Stimulated activated CD8-positive, alpha-beta memory T cell treated with anti-CD3 and anti-CD28 coated beads, Interleukin-12 subunit alpha, Interleukin-12 subunit beta, amount 100 ng/mL, for 24 hours (primary cell): ENCODE measurements around the gene TNXB.
"Not testable (repeated sequence)": the region's sequence is repeated elsewhere in the genome, so short reads cannot be mapped to it uniquely, and the experiment has no call there.

ENCODE experiments used
- DNase-seq: peaks from one replicate; pipeline ENCODE4 v3.0.0-alpha.2; 2020; ENCODE audit errors: extremely low read depth

TNXB gene

GRCh38 chr6:32040299-32041049 is 68.7 kb downstream of the TNXB start:
- not testable (repeated sequence) for DNase-seq

- DNase-seq: not testable (repeated sequence)
Measured at GRCh38 chr6:32039321-32040274, 69.5 kb downstream of the TNXB start.

GRCh38 chr6:32038878-32039277 is 70.3 kb downstream of the TNXB start:
- DNase-seq: not testable (repeated sequence)

- not testable (repeated sequence) for DNase-seq
Measured at GRCh38 chr6:32037598-32038524, 71.3 kb downstream of the TNXB start, which contains the start of gene CYP21A2. TSS of gene CYP21A2 (plus strand) at chr6:32038415. CDS start at chr6:32038423, 8 bp downstream.

GRCh38 chr6:32037136-32037535 is 72.0 kb downstream of the TNXB start:
- not testable (repeated sequence) for DNase-seq

- not testable (repeated sequence) for DNase-seq
Measured at GRCh38 chr6:32035283-32036013, 73.7 kb downstream of the TNXB start.

GRCh38 chr6:32029553-32029952 is 79.6 kb downstream of the TNXB start:
- not testable (repeated sequence) for DNase-seq

- not testable (repeated sequence) for DNase-seq
Measured at GRCh38 chr6:32028631-32029030, 80.5 kb downstream of the TNXB start.

GRCh38 chr6:32022100-32022499 is 87.0 kb downstream of the TNXB start:
- DNase-seq: not testable (repeated sequence)

GRCh38 chr6:32014547-32014946 is 94.6 kb downstream of the TNXB start, which contains the start of gene C4B:
TSS of gene C4B (plus strand) at chr6:32014795. CDS start at chr6:32014846, 51 bp downstream.
- DNase-seq: not testable (repeated sequence)

- DNase-seq: not testable (repeated sequence)
Measured at GRCh38 chr6:32013738-32014137, 95.4 kb downstream of the TNXB start.

- not testable (repeated sequence) for DNase-seq
Measured at GRCh38 chr6:32012941-32013617, 96.1 kb downstream of the TNXB start.

GRCh38 chr6:32010856-32011530 is 98.1 kb downstream of the TNXB start:
- DNase-seq: not testable (repeated sequence)

- DNase-seq: not testable (repeated sequence)
Measured at GRCh38 chr6:32009537-32009936, 99.6 kb downstream of the TNXB start.

- DNase-seq: not testable (repeated sequence)
Measured at GRCh38 chr6:32008616-32009015, 100.5 kb downstream of the TNXB start.

- not testable (repeated sequence) for DNase-seq
Measured at GRCh38 chr6:32008037-32008436, 101.1 kb downstream of the TNXB start.

GRCh38 chr6:32007086-32007485 is 102.1 kb downstream of the TNXB start:
- not testable (repeated sequence) for DNase-seq

GRCh38 chr6:32005991-32006529 is 103.1 kb downstream of the TNXB start:
- DNase-seq: not testable (repeated sequence)

- not testable (repeated sequence) for DNase-seq
Measured at GRCh38 chr6:32005538-32005880, 103.6 kb downstream of the TNXB start.
